Gastrocnemius medialis (tissue), 4 donors: ENCODE results near the gene SLC35C1. TPM values are rescaled to one million over a fixed set of nuclear protein-coding genes. Genes with fewer than 3 reads are reported as not detected.

Source experiments
- ATAC-seq, 2 donors: fragments of 150-250 bp; one replicate each; pipeline ENCODE4 v1.9.1; 2016
- DNase-seq, 2 donors: peaks; one replicate each; pipeline ENCODE4 v3.0.0-alpha.2; 2019
- H3K27ac ChIP-seq, 4 donors: fragments of 200-600 bp; sonication (generic); 1 replicate in 1 of 4; 2 replicates in 3 of 4; pipeline ENCODE4 v1.5.1; 2016 to 2018; ENCODE audit warnings: mild to moderate bottlenecking in 2 of 4, moderate library complexity in 1 of 4
- H3K27me3 ChIP-seq, 3 donors: fragments of 200-600 bp; sonication (generic) in 2 of 3; 1 replicate in 1 of 3; 2 replicates in 2 of 3; pipeline versions ENCODE4 v1.5.1 to v1.6.0; 2016 to 2019; ENCODE audit warnings: mild to moderate bottlenecking in 1 of 3, moderate library complexity in 1 of 3
- H3K36me3 ChIP-seq, 2 donors: fragments of 200-600 bp; sonication (generic) in 1 of 2; one replicate each; pipeline ENCODE4 v1.5.1; 2017 to 2018
- H3K4me1 ChIP-seq, 2 donors: fragments of 200-600 bp; sonication (generic) in 1 of 2; one replicate each; pipeline ENCODE4 v1.5.1; 2016 to 2017; ENCODE audit warnings: mild to moderate bottlenecking in 2 of 2
- H3K4me3 ChIP-seq, 4 donors: fragments of 200-600 bp; sonication (generic) in 3 of 4; 1 replicate in 1 of 4; 2 replicates in 3 of 4; pipeline ENCODE4 v1.5.1; 2016 to 2019; ENCODE audit warnings: mild to moderate bottlenecking in 2 of 4
- H3K9me3 ChIP-seq, 3 donors: fragments of 200-600 bp; sonication (generic) in 2 of 3; 1 replicate in 1 of 3; 2 replicates in 2 of 3; pipeline ENCODE4 v1.5.1; 2016 to 2019
- POLR2A ChIP-seq, 2 donors: fragments of 450-650 bp; IDR thresholded peaks; one replicate each; pipeline ENCODE4 v1.6.1; 2017; ENCODE audit warnings: antibody characterized with exemption in 2 of 2, mild to moderate bottlenecking in 2 of 2, moderate library complexity in 2 of 2
- in situ Hi-C, 4 donors: fragments of 200-750 bp; cut with MboI; loops; one replicate each; pipeline versions ENCODE4 v1.15.0 to v1.8.0; 2017; ENCODE audit warnings: low sequenced_read_pairs in 4 of 4
- intact Hi-C: fragments of 100-400 bp; cut with DNase I; formaldehyde crosslinking; loops from one replicate; pipeline ENCODE4 v1.15.1; 2023; ENCODE audit warnings: low total_unique reads
- total RNA-seq, 4 donors: library from RNA; depleted of rRNA; stranded (reverse); fragments of >200 nt; gene quantifications; one replicate each; pipeline versions ENCODE4 v1.1.0 to v1.2.3, GENCODE V29; 2016
- TF ChIP-seq, protein P1 (sequence below), 5 experiments: fragments of 450-650 bp in 3 of 5; fragments of 200-600 bp in 2 of 5; sonication (generic) in 2 of 5; IDR thresholded peaks in 4 of 5; conservative IDR thresholded peaks in 1 of 5; 1 replicate in 4 of 5; 2 replicates in 1 of 5; pipeline ENCODE4 v1.5.1; 2016 to 2019; ENCODE audit warnings: antibody characterized with exemption in 5 of 5, mild to moderate bottlenecking in 3 of 5, moderate library complexity in 3 of 5

The SLC35C1 gene
- total RNA-seq = 10 to 100 TPM in 1 of 4 donors, 1 to 10 TPM in 3; 4.8 to 11.7 (median 7.8) TPM

DNA sequence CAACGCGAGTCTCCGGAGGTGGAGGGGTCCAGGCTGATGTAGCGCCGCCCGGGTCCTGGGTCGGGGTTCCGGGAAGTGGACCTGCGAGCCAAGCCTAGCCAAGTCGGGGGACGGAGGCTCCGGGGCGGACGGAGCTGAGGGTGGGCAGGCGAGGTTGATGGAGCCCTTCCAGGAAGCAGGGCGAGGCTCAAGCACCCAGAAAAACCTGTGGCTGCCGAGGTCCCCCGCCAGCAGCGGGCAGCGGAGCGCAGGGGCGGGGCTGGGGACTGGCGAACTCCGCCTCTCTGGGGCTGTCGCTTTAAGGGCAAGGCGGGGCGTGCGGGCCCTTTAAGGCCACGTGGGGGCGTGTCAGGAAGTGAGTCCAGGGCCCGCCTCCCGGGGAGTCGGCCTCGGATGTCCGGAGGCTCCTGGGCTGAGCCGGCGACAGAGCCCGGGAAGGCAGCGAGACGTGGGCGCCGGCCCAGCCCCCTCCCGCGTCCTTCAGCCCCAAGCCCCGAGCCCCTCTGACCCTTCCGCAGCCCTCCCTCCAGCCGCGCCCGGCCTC lies at the start of gene SLC35C1:
Gene SLC35C1, plus strand, starts transcription at position 389 of the 544 bp plus-strand sequence. CDS start 653 bp downstream, outside the sequence.
- intact Hi-C loops (loop anchor here (1.0 kb wide), 5 partner anchors 38 to 317 kb away; partner anchors contain the start of gene CRY2), in situ Hi-C loops (no loop called here)
- peaks cover 0 to 13% of the 10 kb centered on the region in 2 donors for H3K36me3 ChIP-seq
- H3K9me3 ChIP-seq = no peaks in the 10 kb centered on the region
- TF ChIP-seq, protein P1, sequence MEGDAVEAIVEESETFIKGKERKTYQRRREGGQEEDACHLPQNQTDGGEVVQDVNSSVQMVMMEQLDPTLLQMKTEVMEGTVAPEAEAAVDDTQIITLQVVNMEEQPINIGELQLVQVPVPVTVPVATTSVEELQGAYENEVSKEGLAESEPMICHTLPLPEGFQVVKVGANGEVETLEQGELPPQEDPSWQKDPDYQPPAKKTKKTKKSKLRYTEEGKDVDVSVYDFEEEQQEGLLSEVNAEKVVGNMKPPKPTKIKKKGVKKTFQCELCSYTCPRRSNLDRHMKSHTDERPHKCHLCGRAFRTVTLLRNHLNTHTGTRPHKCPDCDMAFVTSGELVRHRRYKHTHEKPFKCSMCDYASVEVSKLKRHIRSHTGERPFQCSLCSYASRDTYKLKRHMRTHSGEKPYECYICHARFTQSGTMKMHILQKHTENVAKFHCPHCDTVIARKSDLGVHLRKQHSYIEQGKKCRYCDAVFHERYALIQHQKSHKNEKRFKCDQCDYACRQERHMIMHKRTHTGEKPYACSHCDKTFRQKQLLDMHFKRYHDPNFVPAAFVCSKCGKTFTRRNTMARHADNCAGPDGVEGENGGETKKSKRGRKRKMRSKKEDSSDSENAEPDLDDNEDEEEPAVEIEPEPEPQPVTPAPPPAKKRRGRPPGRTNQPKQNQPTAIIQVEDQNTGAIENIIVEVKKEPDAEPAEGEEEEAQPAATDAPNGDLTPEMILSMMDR (IDR thresholded peaks at IDR 0.05 in 4 of 5, conservative IDR thresholded peaks at IDR 0.05 in 1 of 5) = peak in 4 of 5 experiments; percentile 25 to 48 (median 34)
- peak; percentile 88 to 94 for TF ChIP-seq POLR2A (IDR thresholded peaks at IDR 0.05)
- DNase-seq (peak; percentile 96), ATAC-seq (peak; percentile 87)
- peak within 1 kb of the TSS; percentile 86 to 94 (median 91) for H3K27ac ChIP-seq
- H3K4me3 ChIP-seq = peak within 1 kb of the TSS; percentile 76 to 96 (median 86)
- H3K27me3 ChIP-seq = no peaks in the 10 kb centered on the region
- H3K4me1 ChIP-seq = peaks cover 28 to 29% of the 10 kb centered on the region in 2 donors

- no peak for TF ChIP-seq POLR2A (IDR thresholded peaks at IDR 0.05)
- TF ChIP-seq, protein P1 (IDR thresholded peaks at IDR 0.05 in 4 of 5, conservative IDR thresholded peaks at IDR 0.05 in 1 of 5) = no peak
- Histone ChIP-seq H3K4me3 (no peak overlapping the region), H3K27ac (no peak overlapping the region), H3K27me3 (no peaks in the 10 kb centered on the region), H3K36me3 (no peaks in the 10 kb centered on the region), H3K9me3 (no peaks in the 10 kb centered on the region), H3K4me1 (no peaks in the 10 kb centered on the region)
- in situ Hi-C loops (loop anchor here in 3 of 4 donors (25.0 kb wide), 2 partner anchors 93 to 218 kb away; partner anchors contain the start of gene CHST1 (in 1 of the 3)), intact Hi-C loops (no loop called here)
- no peak for ATAC-seq
- no peak for DNase-seq
These were observed 49.6 kb upstream of the SLC35C1 start for GRCh38 chr11:45755281-45755859.

DNA sequence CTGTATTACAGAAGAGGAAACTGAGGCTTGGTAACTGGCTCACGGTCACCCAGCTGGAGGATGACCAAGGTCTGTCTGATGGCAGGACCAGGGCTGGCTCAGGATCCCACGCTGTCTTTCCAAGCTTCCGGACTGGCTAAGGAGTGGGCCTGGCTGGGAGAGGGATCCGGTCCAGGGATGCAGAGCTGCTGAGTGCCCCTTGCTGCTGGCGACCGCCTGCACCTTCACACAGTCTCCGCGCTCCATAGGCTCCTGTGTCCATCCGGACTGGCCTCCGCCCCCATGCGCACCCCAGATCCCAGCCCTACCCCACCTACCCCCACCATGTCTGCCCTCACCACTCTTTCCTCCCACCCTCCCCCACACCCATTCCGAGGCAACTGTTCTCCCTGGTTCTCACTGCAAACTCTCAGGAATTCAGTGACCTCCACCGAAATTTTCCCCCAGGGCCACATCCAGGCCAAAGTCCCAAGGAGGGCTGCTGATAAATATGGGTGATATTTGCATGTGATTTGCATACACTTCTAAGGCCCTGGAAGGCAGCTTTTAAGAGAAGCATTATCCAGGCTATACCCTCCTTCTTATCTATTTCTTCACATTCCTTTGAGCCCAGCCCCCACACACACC lies 48.5 kb upstream of the SLC35C1 start:
- Histone ChIP-seq H3K36me3 (no peaks in the 10 kb centered on the region), H3K4me3 (no peak overlapping the region), H3K27ac (no peak overlapping the region), H3K9me3 (no peaks in the 10 kb centered on the region), H3K4me1 (no peaks in the 10 kb centered on the region), H3K27me3 (no peaks in the 10 kb centered on the region)
- DNase-seq = no peak
- ATAC-seq = no peak
- TF ChIP-seq POLR2A (IDR thresholded peaks at IDR 0.05) = no peak
- TF ChIP-seq, protein P1 (IDR thresholded peaks at IDR 0.05 in 4 of 5, conservative IDR thresholded peaks at IDR 0.05 in 1 of 5) = no peak
- intact Hi-C loops (no loop called here), in situ Hi-C loops (loop anchor here in 3 of 4 donors (25.0 kb wide), 2 partner anchors 94 to 219 kb away; partner anchors contain the start of gene CHST1 (in 1 of the 3))

- no peak for ATAC-seq
- DNase-seq = no peak
- intact Hi-C loops = no loop called here
- H3K9me3 ChIP-seq = no peaks in the 10 kb centered on the region
- H3K4me1 ChIP-seq = no peaks in the 10 kb centered on the region
- H3K4me3 ChIP-seq = no peak overlapping the region
- no peak for TF ChIP-seq POLR2A (IDR thresholded peaks at IDR 0.05)
- TF ChIP-seq, protein P1 (IDR thresholded peaks at IDR 0.05 in 4 of 5, conservative IDR thresholded peaks at IDR 0.05 in 1 of 5) = no peak
- H3K36me3 ChIP-seq = no peaks in the 10 kb centered on the region
- in situ Hi-C loops = loop anchor here in 3 of 4 donors (25.0 kb wide), 2 partner anchors 95 to 220 kb away; partner anchors contain the start of gene CHST1 (in 1 of the 3)
- no peaks in the 10 kb centered on the region for H3K27me3 ChIP-seq
- no peak overlapping the region for H3K27ac ChIP-seq
These were observed 47.3 kb upstream of the SLC35C1 start for GRCh38 chr11:45757672-45758071.
